HUES64 (cell line): ENCODE measurements around the gene ALKBH6. TPM values are rescaled to one million over a fixed set of nuclear protein-coding genes. Genes with fewer than 3 reads are reported as not detected.

ENCODE experiments used
- H3K27ac ChIP-seq: 2 replicates; pipeline ENCODE4 v1.7.0; 2013; ENCODE audit warnings: low read depth, low read length, inconsistent platforms
- H3K27me3 ChIP-seq: 2 replicates; pipeline ENCODE4 v1.6.1; 2013; ENCODE audit warnings: mild to moderate bottlenecking, low read length; ENCODE audit not compliant: insufficient read depth
- H3K36me3 ChIP-seq: 2 replicates; pipeline ENCODE4 v1.6.1; 2013; ENCODE audit warnings: mild to moderate bottlenecking, low read length; ENCODE audit not compliant: insufficient read depth
- H3K4me1 ChIP-seq: 2 replicates; pipeline ENCODE4 v1.6.1; 2013; ENCODE audit warnings: mild to moderate bottlenecking, low read length, moderate library complexity; ENCODE audit not compliant: insufficient read depth
- H3K4me3 ChIP-seq: 2 replicates; pipeline ENCODE4 v1.5.1; 2013; ENCODE audit warnings: mild to moderate bottlenecking, low read length, moderate library complexity
- H3K9ac ChIP-seq: 2 replicates; pipeline ENCODE4 v1.6.1; 2013; ENCODE audit warnings: mild to moderate bottlenecking, low read depth, low read length
- H3K9me3 ChIP-seq: 2 replicates; pipeline ENCODE4 v1.6.1; 2013; ENCODE audit warnings: low read depth, low read length; ENCODE audit not compliant: insufficient read depth
- WGBS: fragments of 150-250, 120-280 bp; methylation state at CpG from one replicate; pipeline ENCODE4 v1.1.7; 2013; ENCODE audit warnings: missing lambda C conversion rate; 5-methylcytosine and 5-hydroxymethylcytosine counted together
- polyA plus RNA-seq, 2 experiments: library from polyadenylated mRNA; stranded (reverse); fragments of 50-300 nt; gene quantifications; one replicate each; pipeline ENCODE4 v1.2.3, GENCODE V29; 2013

The ALKBH6 gene
- polyA plus RNA-seq (2013, experiment 1 of 2) = 17.5 TPM
- polyA plus RNA-seq (2013, experiment 2 of 2) = 21.1 TPM

DNA sequence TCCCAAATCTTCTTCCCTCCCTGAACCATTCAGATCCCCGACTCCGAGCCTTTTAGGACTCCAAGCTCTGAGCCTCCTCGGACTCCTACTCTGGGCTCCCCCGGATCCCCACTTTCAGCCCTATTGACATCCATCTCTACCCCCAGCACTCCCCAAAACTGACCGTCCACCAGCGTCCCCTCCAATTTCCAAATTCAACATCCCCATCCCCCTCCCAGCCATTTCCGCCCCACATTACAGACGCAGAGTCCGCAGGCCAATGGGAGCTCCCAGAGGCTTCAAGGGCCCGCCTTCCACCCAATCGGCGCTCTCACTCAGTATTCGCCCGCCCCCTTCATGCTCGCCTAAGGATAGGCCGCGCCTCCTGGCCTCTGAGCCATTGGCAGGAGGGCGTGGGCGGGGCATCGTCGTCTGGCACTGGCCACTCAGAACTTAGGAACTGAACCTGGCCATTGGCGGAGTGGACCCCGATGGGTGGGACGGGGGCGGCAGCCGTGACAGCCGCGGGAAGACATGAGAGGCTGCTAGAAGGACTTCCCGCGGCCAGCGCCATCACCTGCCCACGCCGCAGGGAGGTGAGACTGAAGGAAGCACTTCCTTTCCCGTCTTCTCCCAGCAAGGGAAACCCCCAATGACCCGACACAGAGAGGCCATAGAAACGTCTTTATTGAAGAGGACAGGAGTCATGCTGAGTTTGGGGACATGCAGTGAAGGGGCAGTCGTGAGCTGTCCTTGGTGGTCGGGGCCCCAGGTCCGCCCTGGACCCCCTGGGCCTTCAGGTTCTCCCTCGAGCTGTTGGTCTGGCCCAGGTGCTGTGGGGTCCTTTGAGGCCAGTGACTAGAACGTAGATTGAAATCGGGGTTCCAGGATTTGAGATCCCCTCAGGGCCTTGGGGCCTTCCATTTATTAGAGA lies at the start of gene ALKBH6:
TSS of gene ALKBH6 (minus strand) at position 202 of the 913 bp plus-strand sequence. CDS start 816 bp downstream, outside the sequence.
- no peaks in the 10 kb centered on the region for H3K27me3 ChIP-seq
- H3K9ac ChIP-seq = peak within 1 kb of the TSS; percentile 77
- H3K36me3 ChIP-seq = peaks cover 11% of the 10 kb centered on the region; the same call in 1 of the 2 replicates
- H3K27ac ChIP-seq = no peak within 1 kb of the TSS; the same call in 1 of the 2 replicates
- H3K9me3 ChIP-seq = no peaks in the 10 kb centered on the region
- peak within 1 kb of the TSS; percentile 92 for H3K4me3 ChIP-seq
- peaks cover 4% of the 10 kb centered on the region; the same call in 1 of the 2 replicates for H3K4me1 ChIP-seq
- 2% methylated on average over 42 of the region's 42 CpGs for WGBS

DNA sequence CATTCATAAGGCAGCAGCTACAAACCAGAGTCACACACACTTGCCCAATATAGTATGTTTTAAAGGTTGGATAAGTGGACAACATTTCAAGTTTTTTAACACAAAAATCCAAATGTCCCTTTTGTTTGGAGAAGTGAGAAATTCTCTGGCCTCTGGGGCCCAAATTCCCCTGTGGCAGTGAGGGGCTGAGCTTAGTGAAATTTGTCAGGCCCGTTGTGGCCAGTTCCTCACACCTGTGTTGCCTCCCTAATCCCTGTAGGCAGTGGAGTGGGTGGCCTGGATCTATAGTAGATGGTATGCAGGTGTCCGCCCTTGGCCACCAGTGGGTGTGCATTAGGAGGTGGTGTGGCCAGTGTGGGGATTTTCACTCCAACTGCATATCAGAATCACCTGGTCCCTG lies 47.4 kb upstream of the ALKBH6 start:
- Histone ChIP-seq H3K27ac (no peak overlapping the region), H3K9me3 (no peaks in the 10 kb centered on the region), H3K9ac (no peak overlapping the region), H3K27me3 (no peaks in the 10 kb centered on the region), H3K4me1 (peaks cover under 1% of the 10 kb centered on the region; the same call in 1 of the 2 replicates), H3K4me3 (no peak overlapping the region), H3K36me3 (peaks cover 76% of the 10 kb centered on the region)
- 95% methylated on average over 2 of the region's 2 CpGs for WGBS

DNA sequence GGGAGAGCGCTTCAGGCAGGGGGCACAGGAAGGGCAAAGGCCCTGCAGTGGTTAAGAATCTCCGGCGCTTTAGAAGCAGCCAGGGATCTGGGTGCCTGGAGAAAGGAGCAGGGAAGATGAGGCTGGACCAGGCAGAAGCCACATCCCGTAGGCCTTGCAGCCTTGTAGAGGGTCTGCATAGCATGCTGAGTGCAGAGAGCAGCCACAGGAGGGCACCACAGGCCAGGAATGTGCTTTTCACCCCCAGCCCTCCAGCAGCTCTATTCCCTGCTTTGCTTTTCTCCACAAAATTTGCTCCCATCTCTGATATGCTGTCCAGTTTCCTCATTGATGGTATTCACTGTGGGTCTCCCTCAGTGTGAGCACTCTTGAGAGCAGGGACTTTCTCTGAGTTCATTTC lies 46.4 kb upstream of the ALKBH6 start:
- H3K9me3 ChIP-seq = no peaks in the 10 kb centered on the region
- H3K27ac ChIP-seq = no peak overlapping the region
- peaks cover 67% of the 10 kb centered on the region for H3K36me3 ChIP-seq
- no peak overlapping the region for H3K9ac ChIP-seq
- H3K4me1 ChIP-seq = peaks cover 7% of the 10 kb centered on the region
- WGBS = 92% methylated on average over 4 of the region's 4 CpGs
- no peaks in the 10 kb centered on the region for H3K27me3 ChIP-seq
- H3K4me3 ChIP-seq = no peak overlapping the region

DNA sequence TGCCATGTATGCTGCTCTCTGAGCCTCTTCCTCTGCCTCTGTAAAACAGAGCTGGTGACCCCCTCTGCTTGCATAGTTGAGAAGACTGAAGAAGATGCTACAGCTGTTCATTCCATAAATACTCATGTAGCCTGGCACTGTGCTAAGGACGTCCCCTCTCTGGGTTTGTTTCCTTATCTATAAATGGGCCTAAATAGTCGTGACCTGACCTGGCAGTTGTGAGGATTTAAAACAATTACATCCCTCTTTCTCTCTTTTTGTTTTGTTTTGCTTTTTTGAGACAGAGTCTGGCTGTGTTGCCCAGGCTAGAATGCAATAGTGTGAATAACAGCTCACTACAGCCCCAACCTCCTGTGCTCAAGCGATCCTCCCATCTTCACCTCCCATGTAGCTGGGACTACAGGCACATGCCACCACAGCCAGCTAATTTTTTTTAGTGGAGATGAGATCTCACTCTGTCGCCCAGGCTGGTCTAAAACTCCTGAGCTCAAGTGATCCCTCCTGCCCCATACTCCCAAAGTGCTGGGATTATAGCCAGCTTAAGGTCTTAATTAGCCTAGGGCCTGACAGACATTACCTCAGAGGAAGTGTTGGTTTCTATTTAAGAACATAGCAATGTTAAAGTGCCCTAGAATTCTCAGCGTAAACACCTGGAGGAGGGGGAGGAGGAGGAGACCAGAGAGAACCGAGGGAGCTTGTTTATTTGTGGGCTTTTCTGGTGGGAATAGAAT lies 45.3 kb upstream of the ALKBH6 start:
- Histone ChIP-seq H3K27me3 (no peaks in the 10 kb centered on the region), H3K27ac (no peak overlapping the region), H3K9me3 (no peaks in the 10 kb centered on the region), H3K9ac (no peak overlapping the region), H3K4me1 (peaks cover 7% of the 10 kb centered on the region), H3K36me3 (peaks cover 58% of the 10 kb centered on the region), H3K4me3 (no peak overlapping the region)
- WGBS = 99% methylated on average over 5 of the region's 6 CpGs

DNA sequence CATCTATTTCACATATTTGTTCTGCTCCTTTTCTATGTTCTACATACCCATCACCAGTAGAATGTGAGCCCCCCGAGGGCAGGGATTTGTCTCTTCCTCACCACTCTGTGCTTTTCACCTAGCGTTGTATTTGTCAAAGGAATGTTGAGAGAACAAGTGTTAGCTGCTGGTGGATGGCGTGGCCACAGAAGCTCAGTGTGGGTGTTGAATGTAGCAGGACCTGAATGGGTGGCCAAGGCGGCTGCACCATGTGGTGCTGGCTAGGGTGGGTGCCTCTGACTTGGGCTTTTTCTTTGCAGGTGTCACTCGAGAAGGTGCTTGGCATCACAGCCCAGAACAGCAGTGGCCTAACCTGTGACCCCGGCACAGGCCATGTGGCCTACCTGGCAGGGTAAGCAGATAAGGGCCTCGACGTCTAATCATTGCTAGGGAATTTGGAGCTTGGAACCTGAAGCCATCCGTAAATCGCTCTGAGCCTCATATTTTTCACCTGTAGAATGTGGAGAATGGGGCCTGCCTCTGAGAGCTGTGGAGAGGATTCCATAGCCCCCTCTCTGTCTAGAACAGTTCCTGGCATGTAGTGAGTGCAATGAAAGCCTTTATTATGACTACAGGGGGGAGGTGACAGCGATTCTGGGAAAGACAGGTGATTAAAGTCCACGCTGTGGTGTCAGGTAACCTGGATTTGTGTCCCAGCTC lies 44.6 kb upstream of the ALKBH6 start:
- H3K9ac ChIP-seq = no peak overlapping the region
- 95% methylated on average over 12 of the region's 12 CpGs for WGBS
- peaks cover 8% of the 10 kb centered on the region for H3K4me1 ChIP-seq
- no peak overlapping the region for H3K4me3 ChIP-seq
- no peak overlapping the region for H3K27ac ChIP-seq
- no peaks in the 10 kb centered on the region for H3K9me3 ChIP-seq
- H3K36me3 ChIP-seq = peaks cover 54% of the 10 kb centered on the region
- H3K27me3 ChIP-seq = no peaks in the 10 kb centered on the region

DNA sequence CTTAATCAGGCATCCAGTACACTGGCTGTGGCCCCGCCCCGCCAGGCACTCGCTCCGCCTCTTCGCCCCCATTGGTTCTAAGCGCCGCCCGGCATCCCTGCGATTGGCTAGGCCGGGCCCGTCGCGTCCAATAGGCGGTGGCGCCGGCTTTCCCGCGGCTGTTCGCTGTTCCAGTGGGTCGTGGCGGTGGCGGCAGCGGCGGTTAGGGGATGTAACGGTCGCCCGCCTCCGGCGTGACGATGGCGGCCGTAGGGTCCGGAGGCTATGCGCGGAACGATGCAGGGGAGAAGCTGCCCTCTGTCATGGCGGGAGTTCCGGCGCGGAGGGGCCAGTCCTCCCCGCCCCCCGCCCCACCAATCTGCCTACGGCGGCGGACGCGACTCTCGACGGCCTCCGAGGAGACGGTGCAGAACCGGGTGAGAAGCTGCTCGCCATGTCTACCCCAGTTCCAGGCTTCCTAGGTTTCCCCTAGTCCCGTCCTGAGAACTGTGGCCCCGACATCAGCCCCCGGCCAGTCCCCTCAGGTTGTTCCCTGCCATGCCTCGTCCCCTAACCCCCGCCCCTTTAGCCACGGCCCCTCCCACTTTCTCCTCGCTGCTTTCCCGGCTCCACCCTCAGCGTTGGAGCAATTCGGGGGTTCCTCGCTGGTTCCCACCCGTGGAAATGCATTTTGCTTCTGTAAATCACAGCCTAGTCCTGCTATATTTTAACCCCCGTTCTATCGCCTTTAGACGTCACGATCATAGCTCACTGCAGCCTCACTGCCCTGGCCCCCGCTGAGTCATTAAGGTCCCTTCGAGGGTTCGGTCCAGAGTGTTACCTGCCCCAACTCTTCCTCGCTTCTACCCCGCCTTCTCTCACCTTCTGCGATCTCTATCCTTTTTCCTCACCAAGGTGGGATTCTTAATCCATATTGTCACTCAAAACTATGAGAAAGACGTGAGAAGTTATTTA lies 41.0 kb upstream of the ALKBH6 start, which contains the start of gene WDR62:
TSS of gene WDR62 (plus strand) at position 165 of the 954 bp plus-strand sequence. CDS start at position 240, 75 bp downstream.
- WGBS = under 1% methylated on average over 76 of the region's 76 CpGs
- H3K36me3 ChIP-seq = peaks cover 24% of the 10 kb centered on the region
- peak within 1 kb of the TSS; percentile 75 for H3K4me3 ChIP-seq
- H3K9ac ChIP-seq = peak within 1 kb of the TSS; percentile 74
- H3K4me1 ChIP-seq = peaks cover 11% of the 10 kb centered on the region
- no peaks in the 10 kb centered on the region for H3K9me3 ChIP-seq
- peak within 1 kb of the TSS; percentile 92 for H3K27ac ChIP-seq
- H3K27me3 ChIP-seq = no peaks in the 10 kb centered on the region

DNA sequence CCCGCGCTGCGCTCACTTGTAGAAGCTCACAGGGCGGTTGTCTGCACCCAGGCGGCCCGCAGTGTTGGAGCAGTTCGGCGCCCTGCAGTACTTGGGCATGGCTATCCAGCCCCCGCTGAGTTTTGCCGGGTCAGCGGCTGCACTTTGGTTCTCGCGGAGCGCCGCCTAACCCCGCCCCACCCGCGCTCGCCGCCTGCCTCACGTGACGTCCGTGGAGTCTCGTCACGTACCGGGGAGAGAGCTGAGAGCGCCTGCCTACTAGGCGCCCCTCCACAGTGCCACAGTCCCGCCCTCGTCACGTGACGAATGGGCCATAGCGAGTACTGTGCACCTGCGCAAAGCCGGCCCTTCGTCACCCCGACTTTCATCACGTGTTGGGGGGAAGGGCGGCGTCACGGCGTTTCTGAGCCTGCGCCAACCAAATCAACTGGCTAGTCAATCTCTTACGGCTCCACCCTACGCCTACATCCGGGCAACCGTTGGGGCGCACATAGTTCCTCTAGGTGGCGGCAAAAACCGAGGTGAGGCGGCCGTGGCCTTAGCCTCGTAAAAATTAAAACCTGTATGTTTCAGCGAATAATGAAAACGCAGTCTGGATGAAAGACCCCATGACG lies 40.2 kb upstream of the ALKBH6 start, which contains the start of gene THAP8:
TSS of gene THAP8 (minus strand) at position 167 of the 614 bp plus-strand sequence. CDS start at position 99, 68 bp downstream.
- Histone ChIP-seq H3K4me3 (peak within 1 kb of the TSS; percentile 75), H3K9ac (peak within 1 kb of the TSS; percentile 74), H3K36me3 (peaks cover 16% of the 10 kb centered on the region), H3K27me3 (no peaks in the 10 kb centered on the region), H3K4me1 (peaks cover 11% of the 10 kb centered on the region), H3K27ac (peak within 1 kb of the TSS; percentile 92), H3K9me3 (no peaks in the 10 kb centered on the region)
- WGBS = under 1% methylated on average over 56 of the region's 56 CpGs

DNA sequence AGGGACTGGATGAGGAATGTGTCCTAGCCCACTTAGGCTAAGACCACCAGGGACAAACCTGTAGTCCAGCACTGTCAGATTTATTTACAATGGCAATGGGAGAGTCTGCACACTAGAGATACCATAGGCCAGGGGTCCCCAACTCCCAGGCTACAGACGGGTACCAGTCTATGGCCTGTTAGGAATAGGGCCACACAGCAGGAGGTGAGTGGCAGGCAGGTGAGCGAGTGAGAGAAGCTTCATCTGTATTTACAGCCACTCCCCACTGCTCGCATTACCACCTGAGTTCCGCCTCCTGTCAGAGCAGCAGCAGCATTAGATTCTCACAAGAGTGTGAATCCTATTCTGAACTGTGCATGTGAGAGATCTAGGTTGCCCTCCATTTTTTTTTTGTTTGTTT lies 37.6 kb upstream of the ALKBH6 start:
- WGBS = 56% methylated on average over 4 of the region's 4 CpGs
- H3K36me3 ChIP-seq = no peaks in the 10 kb centered on the region
- peaks cover 11% of the 10 kb centered on the region for H3K4me1 ChIP-seq
- H3K27ac ChIP-seq = no peak overlapping the region
- H3K9ac ChIP-seq = no peak overlapping the region
- H3K27me3 ChIP-seq = no peaks in the 10 kb centered on the region
- H3K4me3 ChIP-seq = no peak overlapping the region
- no peaks in the 10 kb centered on the region for H3K9me3 ChIP-seq

DNA sequence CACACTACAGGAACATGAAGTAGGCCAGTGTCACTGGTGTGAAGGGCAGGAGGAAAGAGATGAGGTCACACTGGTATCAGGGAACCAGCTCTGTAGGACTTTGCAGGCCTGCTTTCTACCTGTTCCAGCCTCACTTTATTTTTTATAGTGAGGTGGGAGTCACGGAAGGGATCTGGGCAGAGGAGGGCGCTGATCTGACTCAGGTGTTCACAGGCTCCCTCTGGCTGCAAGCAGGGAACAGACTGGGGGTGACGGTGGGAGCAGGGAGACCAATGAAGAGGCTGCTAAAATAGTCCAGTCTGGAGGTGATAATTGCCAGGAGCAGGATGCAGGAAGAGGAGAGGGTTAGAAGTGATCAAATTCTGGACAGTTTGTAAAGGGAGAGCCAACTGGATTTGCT lies 37.2 kb upstream of the ALKBH6 start:
- 11% methylated on average over 3 of the region's 3 CpGs for WGBS
- peaks cover 9% of the 10 kb centered on the region for H3K4me1 ChIP-seq
- H3K4me3 ChIP-seq = no peak overlapping the region
- no peaks in the 10 kb centered on the region for H3K9me3 ChIP-seq
- H3K36me3 ChIP-seq = no peaks in the 10 kb centered on the region
- no peak overlapping the region for H3K27ac ChIP-seq
- H3K9ac ChIP-seq = no peak overlapping the region
- H3K27me3 ChIP-seq = no peaks in the 10 kb centered on the region
